ENCODE measurements around the gene VAC14. TPM values are rescaled to one million over a fixed set of nuclear protein-coding genes. Genes with fewer than 3 reads are reported as not detected.

VAC14 gene
- total RNA-seq, 2 donors from 2014 or later: 34.9 to 37.0 TPM

DNA sequence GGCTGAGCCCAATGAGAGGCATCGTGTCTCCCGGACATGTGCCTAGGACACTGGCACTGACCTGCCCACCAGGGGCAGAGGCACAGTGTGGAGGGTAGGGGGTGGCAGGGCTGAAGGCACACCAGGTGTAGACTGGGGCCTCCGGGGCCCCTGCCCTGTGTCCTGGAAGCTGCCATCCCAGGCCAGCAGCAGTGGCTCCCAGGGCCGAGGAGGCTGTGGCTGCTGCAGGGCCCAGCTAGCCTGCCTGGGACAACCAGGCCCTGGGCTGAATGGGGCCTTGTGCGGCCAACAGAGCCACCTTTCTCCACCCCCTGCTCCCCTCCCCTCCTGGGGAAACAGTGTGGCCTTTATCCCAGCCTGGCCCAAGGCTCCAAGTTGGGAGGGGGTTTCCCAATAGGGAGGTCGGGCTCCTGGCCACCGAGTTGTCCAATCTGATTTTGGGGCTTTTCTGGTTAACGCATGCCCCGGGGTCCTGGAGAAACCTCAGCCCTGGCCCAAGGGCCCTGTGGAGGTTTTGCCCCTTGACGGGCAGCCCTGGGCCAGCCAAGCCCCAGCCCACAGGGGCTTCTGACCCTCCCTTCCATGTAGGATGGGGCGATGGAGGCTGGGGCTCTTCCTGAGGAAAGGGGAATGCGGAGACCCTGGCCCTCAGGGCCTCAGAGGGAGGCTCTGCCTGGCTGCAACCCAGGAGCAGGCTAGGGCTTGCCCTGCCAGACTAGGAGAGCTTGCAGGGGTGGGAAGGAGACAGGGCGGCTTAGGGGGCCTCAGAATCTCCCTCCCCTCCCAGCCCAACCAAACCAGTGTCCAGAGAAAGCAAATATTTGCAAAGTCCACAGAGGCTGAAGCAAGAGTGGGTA is 119.3 kb downstream of the VAC14 start:
- ATAC-seq (ENCODE audit: insufficient number of reproducible peaks, low FRiP score, low read depth): no peak
- no peak for DNase-seq (ENCODE audit: low spot score)
- Histone ChIP-seq H3K4me1 (ENCODE audit: control insufficient read depth in 1 of 2, low read depth in 2 of 2) (peaks cover 32 to 54% of the 10 kb centered on the region in 2 donors), H3K9me3 (no peaks in the 10 kb centered on the region), H3K4me3 (peak overlapping the region; percentile 27), H3K27ac (peak overlapping the region; percentile 73 to 80), H3K27me3 (replicated peaks; ENCODE audit: insufficient read depth) (no peaks in the 10 kb centered on the region), H3K36me3 (peaks cover 31% of the 10 kb centered on the region)
- TF ChIP-seq, protein P1, sequence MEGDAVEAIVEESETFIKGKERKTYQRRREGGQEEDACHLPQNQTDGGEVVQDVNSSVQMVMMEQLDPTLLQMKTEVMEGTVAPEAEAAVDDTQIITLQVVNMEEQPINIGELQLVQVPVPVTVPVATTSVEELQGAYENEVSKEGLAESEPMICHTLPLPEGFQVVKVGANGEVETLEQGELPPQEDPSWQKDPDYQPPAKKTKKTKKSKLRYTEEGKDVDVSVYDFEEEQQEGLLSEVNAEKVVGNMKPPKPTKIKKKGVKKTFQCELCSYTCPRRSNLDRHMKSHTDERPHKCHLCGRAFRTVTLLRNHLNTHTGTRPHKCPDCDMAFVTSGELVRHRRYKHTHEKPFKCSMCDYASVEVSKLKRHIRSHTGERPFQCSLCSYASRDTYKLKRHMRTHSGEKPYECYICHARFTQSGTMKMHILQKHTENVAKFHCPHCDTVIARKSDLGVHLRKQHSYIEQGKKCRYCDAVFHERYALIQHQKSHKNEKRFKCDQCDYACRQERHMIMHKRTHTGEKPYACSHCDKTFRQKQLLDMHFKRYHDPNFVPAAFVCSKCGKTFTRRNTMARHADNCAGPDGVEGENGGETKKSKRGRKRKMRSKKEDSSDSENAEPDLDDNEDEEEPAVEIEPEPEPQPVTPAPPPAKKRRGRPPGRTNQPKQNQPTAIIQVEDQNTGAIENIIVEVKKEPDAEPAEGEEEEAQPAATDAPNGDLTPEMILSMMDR (IDR thresholded peaks at IDR 0.05): no peak

DNA sequence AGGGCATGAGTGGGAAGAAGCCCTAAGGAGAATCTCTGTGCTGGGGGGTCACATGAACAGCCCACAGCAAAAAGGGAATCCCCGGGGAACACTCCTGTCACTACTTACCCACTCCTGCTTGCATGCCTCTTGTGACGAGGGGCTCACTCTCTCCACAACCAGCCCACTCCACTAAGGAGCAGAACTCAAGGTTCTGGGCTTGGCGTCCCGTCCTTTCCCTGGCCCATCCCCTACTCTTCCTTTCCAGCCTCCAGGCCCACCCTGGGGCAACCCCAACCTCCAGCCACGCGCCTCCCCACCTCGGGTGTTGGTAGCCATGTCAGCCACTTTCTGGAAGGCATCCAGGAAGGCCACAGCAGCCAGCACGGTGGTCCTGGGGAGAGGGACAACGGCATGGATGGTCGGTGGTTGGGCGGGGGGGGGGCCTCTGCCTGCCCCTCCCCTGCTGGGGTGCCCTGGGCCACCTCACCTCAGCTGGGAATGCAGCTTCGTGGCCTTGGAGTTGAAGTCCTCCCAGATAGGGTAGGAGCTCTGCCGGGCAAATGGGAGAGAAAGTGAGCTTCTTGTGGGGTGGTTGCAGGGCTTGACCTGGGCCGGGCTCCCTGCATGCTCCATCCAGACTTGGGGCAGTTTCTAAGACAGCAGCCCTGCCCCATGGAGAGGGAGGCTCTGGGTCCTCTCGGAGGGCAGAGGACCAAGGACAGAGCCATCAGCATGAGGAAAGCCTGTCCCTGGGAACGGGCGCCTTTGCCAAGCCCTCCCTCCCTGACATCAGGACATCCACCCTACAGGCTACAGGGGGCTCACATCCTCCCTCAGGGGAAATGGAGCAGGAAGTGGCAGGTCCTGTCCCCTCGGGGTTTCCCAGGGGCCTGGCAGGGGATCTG is 120.2 kb downstream of the VAC14 start:
- Histone ChIP-seq H3K36me3 (peaks cover 36% of the 10 kb centered on the region), H3K9me3 (no peaks in the 10 kb centered on the region), H3K27ac (peak overlapping the region; percentile 73 to 80), H3K4me3 (peak overlapping the region; percentile 22), H3K27me3 (replicated peaks; ENCODE audit: insufficient read depth) (no peaks in the 10 kb centered on the region), H3K4me1 (ENCODE audit: control insufficient read depth in 1 of 2, low read depth in 2 of 2) (peaks cover 29 to 48% of the 10 kb centered on the region in 2 donors)
- TF ChIP-seq, protein P1 (IDR thresholded peaks at IDR 0.05): no peak
- DNase-seq (ENCODE audit: low spot score) (no peak), ATAC-seq (ENCODE audit: insufficient number of reproducible peaks, low FRiP score, low read depth) (no peak)

DNA sequence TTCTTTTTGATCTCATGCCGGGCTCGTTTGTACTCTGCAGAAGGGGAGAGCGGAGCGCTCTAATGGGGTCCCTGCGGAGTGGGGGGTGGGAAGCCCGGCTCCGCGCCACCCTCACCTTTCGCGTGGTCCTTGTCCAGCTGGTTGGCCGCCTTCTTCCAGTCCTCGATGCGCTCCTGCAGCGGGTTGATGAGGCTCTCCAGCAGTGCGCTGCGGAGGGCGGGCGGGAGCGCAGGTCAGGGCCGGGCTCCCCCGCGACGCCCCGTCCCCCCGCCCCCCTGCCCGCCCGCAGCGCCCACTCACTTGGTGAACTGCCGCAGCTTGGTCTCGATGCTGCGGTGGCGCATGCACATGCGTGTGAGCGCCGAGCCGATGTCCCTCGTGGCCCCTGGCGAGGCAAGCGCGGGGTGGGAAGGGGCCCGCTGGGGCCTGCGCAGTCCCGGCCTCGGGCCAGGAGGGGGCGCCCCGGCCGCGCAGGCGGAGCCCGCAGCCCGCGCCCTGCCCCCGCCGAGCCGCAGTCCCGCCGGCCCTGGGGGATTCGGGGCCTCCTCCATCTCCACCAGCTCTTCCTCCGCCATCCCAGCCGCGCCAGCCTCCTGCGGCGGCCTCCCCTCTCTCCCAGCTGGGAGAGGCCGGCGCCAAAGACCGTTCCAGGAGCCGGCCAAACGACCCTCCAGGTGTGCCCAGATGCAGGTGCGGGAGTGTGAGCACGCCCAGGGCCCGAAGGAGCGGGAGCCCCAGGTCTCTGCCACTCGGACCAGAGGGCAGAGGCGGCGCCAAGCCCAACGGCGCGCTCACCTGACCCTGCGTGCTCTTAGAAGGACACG is 121.1 kb downstream of the VAC14 start:
- Histone ChIP-seq H3K27me3 (replicated peaks; ENCODE audit: insufficient read depth) (no peaks in the 10 kb centered on the region), H3K27ac (peak overlapping the region; percentile 73 to 80), H3K9me3 (no peaks in the 10 kb centered on the region), H3K36me3 (peaks cover 42% of the 10 kb centered on the region), H3K4me3 (no peak overlapping the region), H3K4me1 (ENCODE audit: control insufficient read depth in 1 of 2, low read depth in 2 of 2) (peaks cover 29 to 48% of the 10 kb centered on the region in 2 donors)
- DNase-seq (ENCODE audit: low spot score): no peak
- no peak for ATAC-seq (ENCODE audit: insufficient number of reproducible peaks, low FRiP score, low read depth)
- TF ChIP-seq, protein P1 (IDR thresholded peaks at IDR 0.05): peak; percentile 38

DNA sequence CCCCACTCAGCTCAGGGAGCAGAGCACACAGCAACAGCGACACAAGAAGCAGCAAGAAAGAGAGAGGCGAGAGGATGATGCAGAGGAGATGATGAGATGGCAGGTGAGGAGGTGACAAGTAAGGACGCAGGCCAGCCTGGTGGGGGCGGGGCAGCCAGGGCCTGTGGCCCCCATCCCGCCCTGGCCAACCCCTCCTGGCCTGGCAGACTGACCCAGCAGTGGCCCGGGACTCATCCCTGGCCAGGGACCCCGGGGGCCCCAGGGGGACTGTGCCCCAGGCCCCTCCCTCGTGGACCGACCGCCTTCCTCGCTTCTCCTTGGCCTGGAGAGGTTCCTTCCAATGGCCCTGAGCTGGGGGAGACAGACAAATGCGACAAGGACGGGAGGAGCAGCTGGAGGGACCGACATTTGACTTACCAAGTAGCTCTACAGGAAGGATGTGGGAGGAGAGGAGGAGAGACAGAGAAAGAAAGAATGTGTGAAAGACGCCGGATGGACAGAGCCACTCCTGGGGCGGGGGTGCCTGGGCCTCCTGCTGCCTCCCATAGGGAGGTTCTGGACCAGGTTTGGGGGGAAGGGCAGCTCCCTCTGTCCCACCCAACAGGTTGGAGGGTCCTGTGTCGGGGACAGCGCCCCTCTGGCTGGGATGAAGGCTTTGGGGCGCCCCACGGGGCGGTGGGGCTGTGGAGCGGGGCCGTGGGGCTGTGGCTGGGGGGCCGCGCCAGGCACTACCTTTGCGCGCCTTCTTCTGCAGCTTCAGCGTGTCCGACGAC is 121.9 kb downstream of the VAC14 start:
- DNase-seq (ENCODE audit: low spot score) (no peak), ATAC-seq (ENCODE audit: insufficient number of reproducible peaks, low FRiP score, low read depth) (no peak)
- H3K4me1 ChIP-seq (ENCODE audit: control insufficient read depth in 1 of 2, low read depth in 2 of 2): peaks cover 29 to 41% of the 10 kb centered on the region in 2 donors
- no peaks in the 10 kb centered on the region for H3K9me3 ChIP-seq
- H3K36me3 ChIP-seq: peaks cover 48% of the 10 kb centered on the region
- TF ChIP-seq, protein P1 (IDR thresholded peaks at IDR 0.05): no peak
- peak overlapping the region in 1 of 2 donors; percentile 41 for H3K27ac ChIP-seq
- H3K4me3 ChIP-seq: no peak overlapping the region
- no peaks in the 10 kb centered on the region for H3K27me3 ChIP-seq (replicated peaks; ENCODE audit: insufficient read depth)
